CMK (cell line): Measurements from ENCODE around the gene GNG7.

Source experiments
- DNase-seq: peaks from one replicate; pipeline ENCODE4 v3.0.0-alpha.2; 2010; ENCODE audit warnings: low read depth

The GNG7 gene

GRCh38 chr19:2702170-2703076, at the start of gene GNG7:
TSS of gene GNG7 (minus strand) at chr19:2702694. CDS start at chr19:2520688, 182,006 bp downstream.
- peak; percentile 70 for DNase-seq

- DNase-seq, result no peak
Observed at GRCh38 chr19:2751438-2751830, 48.9 kb upstream of the GNG7 start.

GRCh38 chr19:2750808-2751437, 48.4 kb upstream of the GNG7 start:
- DNase-seq, result no peak

- DNase-seq, result no peak
Observed at GRCh38 chr19:2747349-2747748, 44.9 kb upstream of the GNG7 start.

GRCh38 chr19:2744113-2744512, 41.6 kb upstream of the GNG7 start:
- no peak for DNase-seq

GRCh38 chr19:2743099-2743498, 40.6 kb upstream of the GNG7 start:
- no peak for DNase-seq

- no peak for DNase-seq
Observed at GRCh38 chr19:2740314-2740656, 37.8 kb upstream of the GNG7 start.

- DNase-seq, result peak; percentile 98
Observed at GRCh38 chr19:2739602-2740313, 37.3 kb upstream of the GNG7 start, which contains the start of gene SLC39A3. TSS of gene SLC39A3 (minus strand) at chr19:2740017. CDS start at chr19:2737257, 2,760 bp downstream.

- DNase-seq, result no peak
Observed at GRCh38 chr19:2736550-2737190, 34.2 kb upstream of the GNG7 start.

- no peak for DNase-seq
Observed at GRCh38 chr19:2735374-2735773, 32.9 kb upstream of the GNG7 start.

- no peak for DNase-seq
Observed at GRCh38 chr19:2734589-2735288, 32.2 kb upstream of the GNG7 start.

GRCh38 chr19:2733930-2734588, 31.6 kb upstream of the GNG7 start:
- DNase-seq, result no peak

GRCh38 chr19:2732883-2733282, 30.4 kb upstream of the GNG7 start:
- DNase-seq, result no peak

- DNase-seq, result no peak
Observed at GRCh38 chr19:2732157-2732725, 29.7 kb upstream of the GNG7 start.

GRCh38 chr19:2731181-2731995, 28.9 kb upstream of the GNG7 start:
- no peak for DNase-seq

GRCh38 chr19:2729943-2730818, 27.7 kb upstream of the GNG7 start:
- DNase-seq, result no peak

GRCh38 chr19:2728783-2729387, 26.4 kb upstream of the GNG7 start:
- DNase-seq, result no peak

GRCh38 chr19:2727640-2727944, 25.1 kb upstream of the GNG7 start:
- no peak for DNase-seq
